ENCODE data around the gene CYP24A1. TPM values are rescaled to one million over a fixed set of nuclear protein-coding genes. Genes with fewer than 3 reads are reported as not detected.

Gene CYP24A1
- polyA plus RNA-seq, 1 of the 3 experiments (the other 2 are of a cell fraction), result 8.8 TPM

DNA sequence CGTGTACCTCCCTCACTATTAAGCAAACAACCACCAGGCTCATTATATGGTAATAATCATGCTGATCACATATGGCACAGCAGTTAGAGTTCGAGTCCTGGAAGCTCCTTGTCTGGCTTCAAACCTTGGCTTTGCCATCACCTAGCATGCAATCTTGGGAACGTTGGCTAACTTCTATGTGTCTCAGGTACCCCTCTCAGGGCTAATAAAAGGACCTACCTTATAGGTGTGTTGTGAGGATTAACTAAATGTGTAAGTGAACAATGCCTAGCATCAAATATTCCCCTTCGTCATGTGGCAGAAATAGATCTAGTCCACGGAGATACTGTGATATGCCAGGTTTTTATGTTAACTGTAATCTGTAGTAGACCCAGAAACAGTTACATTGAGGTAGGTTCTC is 10.4 kb downstream of the CYP24A1 start:
- ChIA-PET CTCF (interaction anchor here (1.2 to 1.3 kb wide), 3 partner anchors 36 to 66 kb away, joined by 3 to 7 read pairs (median 6); no protein-coding TSS in a partner anchor), POLR2A (no interaction called here)
- no peaks in the 10 kb centered on the region for H3K9me2 ChIP-seq
- H3K27me3 ChIP-seq (ENCODE audit: insufficient read depth), result no peaks in the 10 kb centered on the region
- no peak overlapping the region for H2AFZ ChIP-seq (ENCODE audit: low read depth)
- TF ChIP-seq TAF1 (IDR thresholded peaks at IDR 0.05; ENCODE audit: borderline replicate concordance, low read depth, low read length) (no peak), GATA2 (CRISPR knock-in tag; IDR thresholded peaks at IDR 0.05) (no peak), RCOR1 (IDR thresholded peaks at IDR 0.05; ENCODE audit: low read length) (no peak), TEAD4 (IDR thresholded peaks at IDR 0.05; ENCODE audit: borderline replicate concordance, insufficient read depth) (no peak), EP300 (IDR thresholded peaks at IDR 0.05; ENCODE audit: borderline replicate concordance in 1 of 2, low read depth in 1 of 2, low read length in 1 of 2) (no peak), JUND (IDR thresholded peaks at IDR 0.05) (no peak), MEF2A (IDR thresholded peaks at IDR 0.05; ENCODE audit: borderline replicate concordance, low read depth) (no peak), EZH2phosphoT487 (IDR thresholded peaks at IDR 0.05; ENCODE audit: borderline replicate concordance, low read depth) (no peak), RFX5 (IDR thresholded peaks at IDR 0.05; ENCODE audit: low read length) (no peak), MXI1 (IDR thresholded peaks at IDR 0.05; ENCODE audit: low read depth, low read length) (no peak)
- TF ChIP-seq, protein P1, sequence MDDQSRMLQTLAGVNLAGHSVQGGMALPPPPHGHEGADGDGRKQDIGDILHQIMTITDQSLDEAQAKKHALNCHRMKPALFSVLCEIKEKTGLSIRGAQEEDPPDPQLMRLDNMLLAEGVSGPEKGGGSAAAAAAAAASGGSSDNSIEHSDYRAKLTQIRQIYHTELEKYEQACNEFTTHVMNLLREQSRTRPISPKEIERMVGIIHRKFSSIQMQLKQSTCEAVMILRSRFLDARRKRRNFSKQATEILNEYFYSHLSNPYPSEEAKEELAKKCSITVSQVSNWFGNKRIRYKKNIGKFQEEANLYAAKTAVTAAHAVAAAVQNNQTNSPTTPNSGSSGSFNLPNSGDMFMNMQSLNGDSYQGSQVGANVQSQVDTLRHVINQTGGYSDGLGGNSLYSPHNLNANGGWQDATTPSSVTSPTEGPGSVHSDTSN (IDR thresholded peaks at IDR 0.05), result no peak
- TF ChIP-seq, protein P2, sequence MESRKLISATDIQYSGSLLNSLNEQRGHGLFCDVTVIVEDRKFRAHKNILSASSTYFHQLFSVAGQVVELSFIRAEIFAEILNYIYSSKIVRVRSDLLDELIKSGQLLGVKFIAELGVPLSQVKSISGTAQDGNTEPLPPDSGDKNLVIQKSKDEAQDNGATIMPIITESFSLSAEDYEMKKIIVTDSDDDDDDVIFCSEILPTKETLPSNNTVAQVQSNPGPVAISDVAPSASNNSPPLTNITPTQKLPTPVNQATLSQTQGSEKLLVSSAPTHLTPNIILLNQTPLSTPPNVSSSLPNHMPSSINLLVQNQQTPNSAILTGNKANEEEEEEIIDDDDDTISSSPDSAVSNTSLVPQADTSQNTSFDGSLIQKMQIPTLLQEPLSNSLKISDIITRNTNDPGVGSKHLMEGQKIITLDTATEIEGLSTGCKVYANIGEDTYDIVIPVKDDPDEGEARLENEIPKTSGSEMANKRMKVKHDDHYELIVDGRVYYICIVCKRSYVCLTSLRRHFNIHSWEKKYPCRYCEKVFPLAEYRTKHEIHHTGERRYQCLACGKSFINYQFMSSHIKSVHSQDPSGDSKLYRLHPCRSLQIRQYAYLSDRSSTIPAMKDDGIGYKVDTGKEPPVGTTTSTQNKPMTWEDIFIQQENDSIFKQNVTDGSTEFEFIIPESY (IDR thresholded peaks at IDR 0.05; ENCODE audit: borderline replicate concordance, low read depth), result no peak
- TF ChIP-seq, protein P3, sequence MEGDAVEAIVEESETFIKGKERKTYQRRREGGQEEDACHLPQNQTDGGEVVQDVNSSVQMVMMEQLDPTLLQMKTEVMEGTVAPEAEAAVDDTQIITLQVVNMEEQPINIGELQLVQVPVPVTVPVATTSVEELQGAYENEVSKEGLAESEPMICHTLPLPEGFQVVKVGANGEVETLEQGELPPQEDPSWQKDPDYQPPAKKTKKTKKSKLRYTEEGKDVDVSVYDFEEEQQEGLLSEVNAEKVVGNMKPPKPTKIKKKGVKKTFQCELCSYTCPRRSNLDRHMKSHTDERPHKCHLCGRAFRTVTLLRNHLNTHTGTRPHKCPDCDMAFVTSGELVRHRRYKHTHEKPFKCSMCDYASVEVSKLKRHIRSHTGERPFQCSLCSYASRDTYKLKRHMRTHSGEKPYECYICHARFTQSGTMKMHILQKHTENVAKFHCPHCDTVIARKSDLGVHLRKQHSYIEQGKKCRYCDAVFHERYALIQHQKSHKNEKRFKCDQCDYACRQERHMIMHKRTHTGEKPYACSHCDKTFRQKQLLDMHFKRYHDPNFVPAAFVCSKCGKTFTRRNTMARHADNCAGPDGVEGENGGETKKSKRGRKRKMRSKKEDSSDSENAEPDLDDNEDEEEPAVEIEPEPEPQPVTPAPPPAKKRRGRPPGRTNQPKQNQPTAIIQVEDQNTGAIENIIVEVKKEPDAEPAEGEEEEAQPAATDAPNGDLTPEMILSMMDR (IDR thresholded peaks at IDR 0.05), result no peak
- no peak overlapping the region for H3K27ac ChIP-seq (ENCODE audit: low read depth in 2 of 2, low read length in 1 of 2)
- H3K9me3 ChIP-seq, result no peaks in the 10 kb centered on the region
- 63% methylated on average over 5 of the region's 5 CpGs for WGBS (ENCODE audit: low lambda C conversion rate)
- DNase-seq, result no peak
- peaks cover 0 to 5% of the 10 kb centered on the region in 2 experiments; a peak in 2 of 4 replicates for H3K4me1 ChIP-seq (ENCODE audit: control insufficient read depth in 1 of 2, insufficient read depth in 2 of 2, low read depth in 1 of 2, low read length in 1 of 2)
- no peak overlapping the region for H3K4me2 ChIP-seq
- no peaks in the 10 kb centered on the region for H3K36me3 ChIP-seq (replicated peaks in 1 of 2; ENCODE audit: control insufficient read depth in 1 of 2, insufficient read depth in 2 of 2, low read length in 1 of 2)
- H3K79me2 ChIP-seq (ENCODE audit: insufficient read depth), result no peaks in the 10 kb centered on the region
- no peak overlapping the region for H3K4me3 ChIP-seq (ENCODE audit: low read depth in 2 of 2, low read length in 1 of 2)
- no peaks in the 10 kb centered on the region for H3F3A ChIP-seq (replicated peaks; ENCODE audit: insufficient read depth)
- H4K20me1 ChIP-seq (ENCODE audit: insufficient read depth), result no peaks in the 10 kb centered on the region
- H3K9ac ChIP-seq, result no peak overlapping the region

Data from SK-N-SH (cell line).